NB4 (cell line): ENCODE measurements around the gene BCL10.

ENCODE experiments used
- DNase-seq: peaks from one replicate; pipeline ENCODE4 v3.0.0; 2010; ENCODE audit warnings: low read depth
- H3K4me3 ChIP-seq: one replicate; pipeline ENCODE4 v1.5.1; 2011; ENCODE audit warnings: mild to moderate bottlenecking, low read depth, low read length, moderate library complexity
- MYC ChIP-seq: IDR thresholded peaks from 2 replicates; pipeline ENCODE4 v1.6.1; 2011; ENCODE audit warnings: low read depth, low read length
- POLR2A ChIP-seq: IDR thresholded peaks from 2 replicates; pipeline ENCODE4 v1.6.1; 2011; ENCODE audit warnings: mild to moderate bottlenecking; ENCODE audit not compliant: insufficient read length; ENCODE audit errors: extremely low read depth
- TF ChIP-seq, protein P1 (sequence below): IDR thresholded peaks from one replicate; pipeline ENCODE4 v1.5.1; 2012; ENCODE audit warnings: low read depth, low read length
- TF ChIP-seq, protein P2 (sequence below): IDR thresholded peaks from 2 replicates; pipeline ENCODE4 v1.6.1; 2011; ENCODE audit warnings: low read depth, low read length

The BCL10 gene

DNA sequence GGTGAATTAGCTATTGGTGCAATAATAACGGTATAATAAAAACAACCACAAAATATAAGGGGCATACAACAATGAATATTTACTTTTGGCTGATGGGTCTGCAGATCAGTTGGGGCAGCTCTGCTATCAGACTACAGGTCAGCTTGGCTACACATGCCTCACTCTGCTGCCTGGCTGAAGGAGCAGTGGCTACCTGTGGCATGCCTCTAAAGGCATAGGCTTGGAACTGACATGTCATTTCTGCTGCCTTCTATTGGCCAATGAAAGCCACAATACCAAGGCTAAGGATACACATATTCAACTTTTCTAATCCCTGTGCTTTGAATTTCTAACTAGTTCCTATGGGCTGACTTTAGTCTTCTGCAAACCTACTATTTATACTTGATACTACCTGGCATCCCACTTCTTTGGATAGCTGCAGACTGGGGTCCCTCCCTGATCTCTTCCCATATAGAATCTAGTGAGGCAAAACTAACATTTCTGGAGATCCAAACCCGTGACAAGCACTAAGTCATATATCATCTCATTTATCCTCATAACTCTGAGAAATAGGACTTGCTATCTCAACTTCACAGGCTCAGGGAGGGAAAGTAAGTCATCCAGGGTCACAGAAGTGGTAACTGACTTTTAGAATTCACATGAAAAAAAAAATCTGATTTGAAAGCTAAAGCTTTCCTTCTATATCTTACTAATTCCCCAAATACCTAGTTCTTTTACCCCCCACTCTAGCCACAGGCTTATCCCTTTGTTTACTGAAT is 56.4 kb downstream of the BCL10 start:
- TF ChIP-seq MYC (no peak), POLR2A (no peak)
- TF ChIP-seq, protein P1, sequence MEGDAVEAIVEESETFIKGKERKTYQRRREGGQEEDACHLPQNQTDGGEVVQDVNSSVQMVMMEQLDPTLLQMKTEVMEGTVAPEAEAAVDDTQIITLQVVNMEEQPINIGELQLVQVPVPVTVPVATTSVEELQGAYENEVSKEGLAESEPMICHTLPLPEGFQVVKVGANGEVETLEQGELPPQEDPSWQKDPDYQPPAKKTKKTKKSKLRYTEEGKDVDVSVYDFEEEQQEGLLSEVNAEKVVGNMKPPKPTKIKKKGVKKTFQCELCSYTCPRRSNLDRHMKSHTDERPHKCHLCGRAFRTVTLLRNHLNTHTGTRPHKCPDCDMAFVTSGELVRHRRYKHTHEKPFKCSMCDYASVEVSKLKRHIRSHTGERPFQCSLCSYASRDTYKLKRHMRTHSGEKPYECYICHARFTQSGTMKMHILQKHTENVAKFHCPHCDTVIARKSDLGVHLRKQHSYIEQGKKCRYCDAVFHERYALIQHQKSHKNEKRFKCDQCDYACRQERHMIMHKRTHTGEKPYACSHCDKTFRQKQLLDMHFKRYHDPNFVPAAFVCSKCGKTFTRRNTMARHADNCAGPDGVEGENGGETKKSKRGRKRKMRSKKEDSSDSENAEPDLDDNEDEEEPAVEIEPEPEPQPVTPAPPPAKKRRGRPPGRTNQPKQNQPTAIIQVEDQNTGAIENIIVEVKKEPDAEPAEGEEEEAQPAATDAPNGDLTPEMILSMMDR: no peak
- TF ChIP-seq, protein P2, sequence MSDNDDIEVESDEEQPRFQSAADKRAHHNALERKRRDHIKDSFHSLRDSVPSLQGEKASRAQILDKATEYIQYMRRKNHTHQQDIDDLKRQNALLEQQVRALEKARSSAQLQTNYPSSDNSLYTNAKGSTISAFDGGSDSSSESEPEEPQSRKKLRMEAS: no peak
- DNase-seq: no peak
- no peak overlapping the region for H3K4me3 ChIP-seq

DNA sequence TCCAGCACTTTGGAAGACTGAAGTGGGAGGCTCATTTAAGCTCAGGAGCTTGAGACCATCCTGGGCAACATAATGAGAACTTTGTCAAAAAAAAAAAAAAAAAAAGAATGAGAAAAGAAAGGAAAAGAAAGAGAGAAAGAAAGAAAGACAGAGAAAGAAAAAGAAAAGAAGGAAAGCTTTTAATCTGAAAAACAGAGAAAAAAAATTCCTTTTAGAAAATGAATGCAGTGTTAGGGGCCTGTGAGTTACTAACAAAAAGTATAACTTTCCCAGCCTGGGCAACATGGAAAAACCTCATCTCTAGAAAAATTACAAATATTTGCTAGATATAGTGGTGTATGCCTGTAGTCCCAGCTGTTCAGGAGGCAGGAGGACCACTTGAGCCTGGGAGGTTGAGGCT is 59.7 kb downstream of the BCL10 start:
- DNase-seq: no peak
- TF ChIP-seq, protein P1: no peak
- TF ChIP-seq MYC: no peak

More for the DNA sequence above, 59.7 kb downstream of the BCL10 start:
- H3K4me3 ChIP-seq: no peak overlapping the region
